Measurements from ENCODE around the gene OXNAD1.

DNA sequence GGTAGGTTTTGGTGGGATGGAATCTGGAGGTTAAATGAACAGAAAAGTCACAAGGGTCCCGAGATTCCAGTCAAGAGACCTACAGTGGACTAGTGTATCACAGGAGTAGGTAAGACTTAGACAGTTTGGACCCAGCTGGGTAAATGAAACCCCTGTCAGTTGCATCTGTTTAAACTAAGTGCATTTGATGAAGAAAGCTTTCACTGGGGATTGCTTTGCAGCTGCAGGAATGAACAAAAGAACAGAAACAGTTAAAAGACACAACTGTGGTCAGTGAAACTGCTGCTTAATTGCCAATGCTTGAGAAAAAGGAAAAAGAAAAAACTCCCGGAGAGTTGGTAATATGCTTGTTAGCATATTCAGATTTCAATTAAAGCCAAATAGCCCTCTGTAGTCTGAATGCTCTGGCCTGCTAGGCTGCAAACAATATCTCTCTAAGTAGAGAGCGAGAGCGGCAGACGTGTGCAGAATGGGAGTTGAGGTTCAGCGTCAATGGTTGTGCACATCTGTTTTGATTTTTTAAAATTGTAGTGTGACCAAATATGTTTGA is 37.1 kb downstream of the OXNAD1 start:
- TF ChIP-seq, protein P1, sequence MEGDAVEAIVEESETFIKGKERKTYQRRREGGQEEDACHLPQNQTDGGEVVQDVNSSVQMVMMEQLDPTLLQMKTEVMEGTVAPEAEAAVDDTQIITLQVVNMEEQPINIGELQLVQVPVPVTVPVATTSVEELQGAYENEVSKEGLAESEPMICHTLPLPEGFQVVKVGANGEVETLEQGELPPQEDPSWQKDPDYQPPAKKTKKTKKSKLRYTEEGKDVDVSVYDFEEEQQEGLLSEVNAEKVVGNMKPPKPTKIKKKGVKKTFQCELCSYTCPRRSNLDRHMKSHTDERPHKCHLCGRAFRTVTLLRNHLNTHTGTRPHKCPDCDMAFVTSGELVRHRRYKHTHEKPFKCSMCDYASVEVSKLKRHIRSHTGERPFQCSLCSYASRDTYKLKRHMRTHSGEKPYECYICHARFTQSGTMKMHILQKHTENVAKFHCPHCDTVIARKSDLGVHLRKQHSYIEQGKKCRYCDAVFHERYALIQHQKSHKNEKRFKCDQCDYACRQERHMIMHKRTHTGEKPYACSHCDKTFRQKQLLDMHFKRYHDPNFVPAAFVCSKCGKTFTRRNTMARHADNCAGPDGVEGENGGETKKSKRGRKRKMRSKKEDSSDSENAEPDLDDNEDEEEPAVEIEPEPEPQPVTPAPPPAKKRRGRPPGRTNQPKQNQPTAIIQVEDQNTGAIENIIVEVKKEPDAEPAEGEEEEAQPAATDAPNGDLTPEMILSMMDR (IDR thresholded peaks at IDR 0.05): no peak
- TF ChIP-seq, protein P2, sequence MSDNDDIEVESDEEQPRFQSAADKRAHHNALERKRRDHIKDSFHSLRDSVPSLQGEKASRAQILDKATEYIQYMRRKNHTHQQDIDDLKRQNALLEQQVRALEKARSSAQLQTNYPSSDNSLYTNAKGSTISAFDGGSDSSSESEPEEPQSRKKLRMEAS (IDR thresholded peaks at IDR 0.05; ENCODE audit: low read depth): no peak
